Measurements from ENCODE around the gene MS4A15. TPM values are rescaled to one million over a fixed set of nuclear protein-coding genes. Genes with fewer than 3 reads are reported as not detected.

Gene MS4A15
- total RNA-seq, 1 donor from 2014 or later: not detected

GRCh38 chr11:60801194-60801593, 44.5 kb downstream of the MS4A15 start:
- H3K27me3 Mint-ChIP-seq (ENCODE audit: insufficient read depth, low read depth): peaks cover 6% of the 10 kb centered on the region
- Histone ChIP-seq H3K9ac (no peak overlapping the region), H3F3A (ENCODE audit: low read depth) (no peaks in the 10 kb centered on the region), H3K27me3 (peaks cover 7% of the 10 kb centered on the region), H2AFZ (replicated peaks) (no peak overlapping the region), H3K4me2 (no peak overlapping the region), H3K9me3 (ENCODE audit: low read depth) (no peaks in the 10 kb centered on the region), H3K79me2 (ENCODE audit: low read depth) (no peaks in the 10 kb centered on the region), H3K4me1 (no peaks in the 10 kb centered on the region), H3K36me3 (no peaks in the 10 kb centered on the region), H3K27ac (no peak overlapping the region), H4K20me1 (ENCODE audit: low read depth) (no peaks in the 10 kb centered on the region), H3K4me3 (no peak overlapping the region)
- no peak overlapping the region for H3K27ac Mint-ChIP-seq
- TF ChIP-seq EZH2 (IDR thresholded peaks at IDR 0.05): no peak
- TF ChIP-seq CTCF (IDR thresholded peaks at IDR 0.05): no peak
- no peak for TF ChIP-seq EZH2phosphoT487 (IDR thresholded peaks at IDR 0.05)
- H3K9me3 Mint-ChIP-seq: no peaks in the 10 kb centered on the region
- no peaks in the 10 kb centered on the region for H3K4me1 Mint-ChIP-seq
- DNase-seq (ENCODE audit: low spot score): no peak
- H3K36me3 Mint-ChIP-seq: no peaks in the 10 kb centered on the region
- no peak overlapping the region for H3K4me3 Mint-ChIP-seq

- Mint-ChIP-seq H3K27me3 (ENCODE audit: insufficient read depth, low read depth) (peaks cover 6% of the 10 kb centered on the region), H3K4me1 (no peaks in the 10 kb centered on the region), H3K27ac (no peak overlapping the region), H3K9me3 (no peaks in the 10 kb centered on the region), H3K4me3 (no peak overlapping the region), H3K36me3 (no peaks in the 10 kb centered on the region)
- H3K4me2 ChIP-seq: no peak overlapping the region
- H3K9ac ChIP-seq: no peak overlapping the region
- H3K4me1 ChIP-seq: no peaks in the 10 kb centered on the region
- no peaks in the 10 kb centered on the region for H3F3A ChIP-seq (ENCODE audit: low read depth)
- H3K36me3 ChIP-seq: no peaks in the 10 kb centered on the region
- H3K27ac ChIP-seq: no peak overlapping the region
- no peak for DNase-seq (ENCODE audit: low spot score)
- peaks cover 7% of the 10 kb centered on the region for H3K27me3 ChIP-seq
- TF ChIP-seq CTCF (IDR thresholded peaks at IDR 0.05) (no peak), EZH2 (IDR thresholded peaks at IDR 0.05) (no peak), EZH2phosphoT487 (IDR thresholded peaks at IDR 0.05) (no peak)
- H3K4me3 ChIP-seq: no peak overlapping the region
- no peaks in the 10 kb centered on the region for H4K20me1 ChIP-seq (ENCODE audit: low read depth)
- H3K9me3 ChIP-seq (ENCODE audit: low read depth): no peaks in the 10 kb centered on the region
- H2AFZ ChIP-seq (replicated peaks): no peak overlapping the region
- H3K79me2 ChIP-seq (ENCODE audit: low read depth): no peaks in the 10 kb centered on the region
These were observed 46.7 kb downstream of the MS4A15 start for GRCh38 chr11:60803273-60803936.

GRCh38 chr11:60809249-60809648, 52.6 kb downstream of the MS4A15 start:
- Histone ChIP-seq H3K4me3 (no peak overlapping the region), H3K9ac (no peak overlapping the region), H3K9me3 (ENCODE audit: low read depth) (no peaks in the 10 kb centered on the region), H2AFZ (replicated peaks) (no peak overlapping the region), H3K79me2 (ENCODE audit: low read depth) (no peaks in the 10 kb centered on the region), H4K20me1 (ENCODE audit: low read depth) (no peaks in the 10 kb centered on the region), H3K27ac (no peak overlapping the region), H3K27me3 (no peaks in the 10 kb centered on the region), H3K4me1 (no peaks in the 10 kb centered on the region), H3K4me2 (no peak overlapping the region), H3F3A (ENCODE audit: low read depth) (no peaks in the 10 kb centered on the region), H3K36me3 (no peaks in the 10 kb centered on the region)
- DNase-seq (ENCODE audit: low spot score): no peak
- H3K36me3 Mint-ChIP-seq: no peaks in the 10 kb centered on the region
- no peaks in the 10 kb centered on the region for H3K4me1 Mint-ChIP-seq
- H3K4me3 Mint-ChIP-seq: no peak overlapping the region
- peaks cover 2% of the 10 kb centered on the region for H3K27me3 Mint-ChIP-seq (ENCODE audit: insufficient read depth, low read depth)
- H3K9me3 Mint-ChIP-seq: peaks cover 9% of the 10 kb centered on the region
- TF ChIP-seq EZH2 (IDR thresholded peaks at IDR 0.05): no peak
- no peak for TF ChIP-seq CTCF (IDR thresholded peaks at IDR 0.05)
- no peak for TF ChIP-seq EZH2phosphoT487 (IDR thresholded peaks at IDR 0.05)
- H3K27ac Mint-ChIP-seq: peak overlapping the region; percentile 1
